ENCODE results near the gene SEC16A.
"Not testable (repeated sequence)": the region's sequence is repeated elsewhere in the genome, so short reads cannot be mapped to it uniquely, and the experiment has no call there.

The SEC16A gene

DNA sequence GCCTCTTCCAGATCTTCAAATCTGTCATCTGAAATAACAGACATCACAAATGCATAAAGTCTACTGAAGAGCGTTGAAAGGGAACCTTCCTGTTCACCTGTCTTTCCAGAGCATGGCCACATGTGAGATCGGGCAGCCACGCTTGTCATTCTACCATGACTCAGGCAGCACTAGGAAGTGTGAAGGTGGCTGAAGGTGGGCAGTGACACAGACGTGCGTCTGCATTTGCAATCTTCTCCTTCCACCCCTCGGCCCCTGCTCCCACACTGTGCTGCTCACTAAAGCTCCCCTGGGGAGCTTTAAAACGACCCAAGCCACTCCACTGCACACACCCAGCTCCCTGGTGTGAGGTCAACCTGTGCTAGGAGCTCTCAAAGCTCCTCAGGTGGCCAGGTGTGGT lies 74.9 kb downstream of the SEC16A start:
- DNase-seq (ENCODE audit: insufficient read length, low spot score) (no peak), FAIRE-seq (peak; percentile 66)
- TF ChIP-seq SPI1 (IDR thresholded peaks at IDR 0.05; ENCODE audit: low read depth, low read length) (no peak), POU2F2 (IDR thresholded peaks at IDR 0.05; ENCODE audit: low read depth, low read length) (no peak), PAX5 (IDR thresholded peaks at IDR 0.05; ENCODE audit: insufficient read depth, low read length, severe bottlenecking) (no peak), POLR2AphosphoS5 (IDR thresholded peaks at IDR 0.05; ENCODE audit: low read depth, low read length) (no peak), TAF1 (IDR thresholded peaks at IDR 0.05; ENCODE audit: low read depth, low read length) (no peak), POLR2A (IDR thresholded peaks at IDR 0.05; ENCODE audit: low read depth, low read length) (no peak)

DNA sequence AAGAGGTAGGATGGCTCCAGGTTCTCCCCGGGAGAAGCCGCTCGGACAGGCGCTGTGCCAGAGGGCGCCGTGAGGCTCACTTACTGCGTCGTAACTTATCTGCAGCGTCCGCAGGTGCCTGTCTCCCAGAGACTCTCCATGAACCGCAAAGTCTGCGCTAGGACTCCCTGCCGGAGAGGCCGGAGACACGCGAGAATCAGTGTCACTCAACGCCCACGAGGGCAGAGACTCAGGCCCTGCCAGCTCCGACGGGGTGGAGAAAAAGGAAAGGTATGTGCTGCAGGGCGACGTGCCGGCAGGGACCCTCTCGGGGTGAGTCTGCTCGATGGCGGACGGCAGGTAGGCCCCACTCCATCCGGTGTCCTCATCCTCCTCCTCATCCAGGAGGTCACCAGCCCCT lies 75.8 kb downstream of the SEC16A start:
- not testable (repeated sequence) for DNase-seq (ENCODE audit: insufficient read length, low spot score); FAIRE-seq

DNA sequence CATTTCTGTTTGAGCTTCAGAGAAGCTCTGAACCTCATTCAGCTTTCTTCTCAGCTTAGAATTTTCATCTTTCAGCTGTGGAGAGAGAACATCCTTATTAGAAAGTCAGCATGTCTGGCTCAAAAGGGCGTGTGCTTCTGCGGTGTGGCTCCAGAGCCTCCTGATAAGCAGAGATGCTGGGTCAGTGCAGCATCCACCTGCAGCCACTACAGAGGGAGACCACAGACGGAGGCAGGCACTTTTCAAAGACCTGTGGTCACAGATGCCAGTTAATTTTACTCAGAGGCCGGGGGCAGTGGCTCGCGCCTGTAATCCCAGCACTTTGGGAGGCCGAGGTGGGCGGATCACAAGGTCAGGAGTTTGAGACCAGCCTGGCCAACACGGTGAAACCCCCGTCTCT lies 76.9 kb downstream of the SEC16A start:
- not testable (repeated sequence) for DNase-seq (ENCODE audit: insufficient read length, low spot score)

GRCh38 chr9:136405481-136405880 lies 77.4 kb downstream of the SEC16A start:
- no peak for FAIRE-seq
- no peak for DNase-seq (ENCODE audit: insufficient read length, low spot score)

More for the DNA sequence above, 76.9 kb downstream of the SEC16A start:
- FAIRE-seq = not testable (repeated sequence)

DNA sequence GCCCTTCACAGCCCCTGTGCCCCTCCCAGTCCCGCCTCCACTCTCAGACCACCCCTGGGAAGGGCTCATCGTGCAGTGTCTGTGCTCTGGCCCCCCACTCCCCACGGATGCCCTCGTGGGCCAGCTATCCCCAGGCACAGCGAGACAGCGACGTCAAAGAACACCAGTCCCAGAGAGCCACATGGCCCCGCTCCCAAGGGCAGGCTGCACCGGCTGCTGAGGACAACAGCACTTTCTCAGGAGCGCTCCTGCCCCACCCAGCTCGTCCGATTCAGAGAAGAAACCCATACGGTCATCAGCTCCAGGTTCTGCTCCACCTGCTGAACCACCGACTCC lies 78.1 kb downstream of the SEC16A start:
- peak; percentile 66 for FAIRE-seq
- TF ChIP-seq POLR2AphosphoS5 (IDR thresholded peaks at IDR 0.05; ENCODE audit: low read depth, low read length) (no peak), TAF1 (IDR thresholded peaks at IDR 0.05; ENCODE audit: low read depth, low read length) (no peak), PAX5 (IDR thresholded peaks at IDR 0.05; ENCODE audit: insufficient read depth, low read length, severe bottlenecking) (no peak), SPI1 (IDR thresholded peaks at IDR 0.05; ENCODE audit: low read depth, low read length) (no peak)
- no peak for DNase-seq (ENCODE audit: insufficient read length, low spot score)

More at GRCh38 chr9:136405481-136405880, 77.4 kb downstream of the SEC16A start:
- TF ChIP-seq TAF1 (IDR thresholded peaks at IDR 0.05; ENCODE audit: low read depth, low read length) (no peak), POLR2A (IDR thresholded peaks at IDR 0.05; ENCODE audit: low read depth, low read length) (no peak), POLR2AphosphoS5 (IDR thresholded peaks at IDR 0.05; ENCODE audit: low read depth, low read length) (no peak), POU2F2 (IDR thresholded peaks at IDR 0.05; ENCODE audit: low read depth, low read length) (no peak), PAX5 (IDR thresholded peaks at IDR 0.05; ENCODE audit: insufficient read depth, low read length, severe bottlenecking) (no peak), SPI1 (IDR thresholded peaks at IDR 0.05; ENCODE audit: low read depth, low read length) (no peak)

DNA sequence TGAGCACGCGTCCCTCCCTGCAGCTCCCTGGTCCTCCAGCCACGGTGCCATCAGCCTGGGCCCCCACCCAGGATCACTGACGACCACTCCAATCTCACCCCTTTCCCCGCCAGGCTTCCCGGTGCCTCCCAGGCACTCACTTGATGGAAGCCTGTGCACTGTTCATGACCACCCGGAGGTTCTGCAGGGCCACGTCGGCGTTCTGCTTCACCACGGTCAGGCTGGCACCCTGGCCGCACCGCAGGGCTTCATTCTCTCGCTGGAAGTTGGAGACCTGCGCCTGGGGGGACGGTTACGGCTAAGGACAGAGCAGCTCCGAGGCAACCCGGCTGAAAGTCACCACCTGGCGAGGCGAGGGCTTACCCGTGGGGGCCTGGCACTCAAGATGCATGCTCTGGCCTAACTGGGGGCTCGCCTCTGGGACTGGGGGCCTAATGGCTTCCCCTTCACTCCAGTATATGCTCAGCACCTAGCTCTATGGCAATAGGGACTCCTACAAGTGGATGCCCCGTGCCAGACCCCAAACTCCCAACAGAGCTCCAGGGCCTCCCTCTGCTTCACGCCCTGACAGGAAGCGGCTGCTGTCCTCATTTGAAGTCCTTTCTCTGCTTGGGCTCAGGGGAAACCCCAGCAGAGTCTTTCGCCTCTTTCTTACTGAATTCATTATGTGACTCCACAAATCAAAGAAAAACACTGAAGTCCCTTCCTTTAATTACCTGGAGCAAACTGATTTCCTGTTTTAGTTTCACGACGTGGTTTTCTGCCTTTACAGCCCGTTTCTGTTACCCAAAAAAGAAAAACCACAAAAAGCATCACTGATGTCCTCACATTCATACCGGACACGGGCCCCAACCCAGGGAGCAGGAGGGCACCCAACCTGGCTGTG lies 78.7 kb downstream of the SEC16A start:
- DNase-seq (ENCODE audit: insufficient read length, low spot score) (no peak), FAIRE-seq (peak; percentile 62)
- TF ChIP-seq POU2F2 (IDR thresholded peaks at IDR 0.05; ENCODE audit: low read depth, low read length) = 0 out of 2 replicates have a peak, but pooled peaks have one; percentile 17
- 0 out of 2 replicates have a peak, but pooled peaks have one; percentile 6 for TF ChIP-seq SPI1 (IDR thresholded peaks at IDR 0.05; ENCODE audit: low read depth, low read length)
- TF ChIP-seq POLR2AphosphoS5 (IDR thresholded peaks at IDR 0.05; ENCODE audit: low read depth, low read length) = no peak; the same call in 1 of the 2 replicates

GRCh38 chr9:136403538-136403914 lies 79.3 kb downstream of the SEC16A start:
- DNase-seq (ENCODE audit: insufficient read length, low spot score) = peak; percentile 66
- TF ChIP-seq POLR2A (IDR thresholded peaks at IDR 0.05; ENCODE audit: low read depth, low read length) (no peak), POLR2AphosphoS5 (IDR thresholded peaks at IDR 0.05; ENCODE audit: low read depth, low read length) (no peak; the same call in none of the 2 replicates), SPI1 (IDR thresholded peaks at IDR 0.05; ENCODE audit: low read depth, low read length) (no peak), POU2F2 (IDR thresholded peaks at IDR 0.05; ENCODE audit: low read depth, low read length) (peak; percentile 75; the same call in 1 of the 2 replicates)
- peak; percentile 93 for FAIRE-seq

GRCh38 chr9:136402067-136402466 lies 80.8 kb downstream of the SEC16A start:
- FAIRE-seq = no peak
- no peak for DNase-seq (ENCODE audit: insufficient read length, low spot score)
- TF ChIP-seq POLR2AphosphoS5 (IDR thresholded peaks at IDR 0.05; ENCODE audit: low read depth, low read length) (no peak), POU2F2 (IDR thresholded peaks at IDR 0.05; ENCODE audit: low read depth, low read length) (no peak), POLR2A (IDR thresholded peaks at IDR 0.05; ENCODE audit: low read depth, low read length) (0 out of 2 replicates have a peak, but pooled peaks have one; percentile 4)

GRCh38 chr9:136401173-136401922 lies 81.5 kb downstream of the SEC16A start:
- TF ChIP-seq POU2F2 (IDR thresholded peaks at IDR 0.05; ENCODE audit: low read depth, low read length) (no peak), POLR2A (IDR thresholded peaks at IDR 0.05; ENCODE audit: low read depth, low read length) (no peak), PAX5 (IDR thresholded peaks at IDR 0.05; ENCODE audit: insufficient read depth, low read length, severe bottlenecking) (no peak)
- DNase-seq (ENCODE audit: insufficient read length, low spot score) (no peak), FAIRE-seq (no peak)

GRCh38 chr9:136400038-136400834 lies 82.6 kb downstream of the SEC16A start, which contains the start of gene SNAPC4:
SNAPC4 (minus strand) TSS chr9:136400170; CDS start chr9:136398428, 1,742 bp downstream.
- TF ChIP-seq SPI1 (IDR thresholded peaks at IDR 0.05; ENCODE audit: low read depth, low read length) = no peak
- TF ChIP-seq POLR2A (IDR thresholded peaks at IDR 0.05; ENCODE audit: low read depth, low read length) = 0 out of 2 replicates have a peak, but pooled peaks have one; percentile 57
- TF ChIP-seq POU2F2 (IDR thresholded peaks at IDR 0.05; ENCODE audit: low read depth, low read length) = no peak
- peak; percentile 82 for TF ChIP-seq TAF1 (IDR thresholded peaks at IDR 0.05; ENCODE audit: low read depth, low read length)
- no peak for TF ChIP-seq PAX5 (IDR thresholded peaks at IDR 0.05; ENCODE audit: insufficient read depth, low read length, severe bottlenecking)
- TF ChIP-seq POLR2AphosphoS5 (IDR thresholded peaks at IDR 0.05; ENCODE audit: low read depth, low read length) = peak; percentile 72
- DNase-seq (ENCODE audit: insufficient read length, low spot score) = peak; percentile 99
- peak; percentile 99 for FAIRE-seq
